ENCODE data around the gene PLEKHN1.

GRCh38 chr1:955474-955873, 10.8 kb upstream of the PLEKHN1 start:
- TF ChIP-seq POLR2A (IDR thresholded peaks at IDR 0.05) (no peak), CTCF (IDR thresholded peaks at IDR 0.05) (no peak)

Data from right lobe of liver (tissue), 4 donors.